GM19043 (cell line): ENCODE results near the gene IL19.
"Not testable (repeated sequence)": the region's sequence is repeated elsewhere in the genome, so short reads cannot be mapped to it uniquely, and the experiment has no call there.

Experiments
- ATAC-seq: cut with Tn5 transposase; IDR thresholded peaks from one replicate; pipeline ENCODE4 v1.9.1; 2021; ENCODE audit warnings: low read depth; ENCODE audit not compliant: unreplicated experiment

The IL19 gene

DNA sequence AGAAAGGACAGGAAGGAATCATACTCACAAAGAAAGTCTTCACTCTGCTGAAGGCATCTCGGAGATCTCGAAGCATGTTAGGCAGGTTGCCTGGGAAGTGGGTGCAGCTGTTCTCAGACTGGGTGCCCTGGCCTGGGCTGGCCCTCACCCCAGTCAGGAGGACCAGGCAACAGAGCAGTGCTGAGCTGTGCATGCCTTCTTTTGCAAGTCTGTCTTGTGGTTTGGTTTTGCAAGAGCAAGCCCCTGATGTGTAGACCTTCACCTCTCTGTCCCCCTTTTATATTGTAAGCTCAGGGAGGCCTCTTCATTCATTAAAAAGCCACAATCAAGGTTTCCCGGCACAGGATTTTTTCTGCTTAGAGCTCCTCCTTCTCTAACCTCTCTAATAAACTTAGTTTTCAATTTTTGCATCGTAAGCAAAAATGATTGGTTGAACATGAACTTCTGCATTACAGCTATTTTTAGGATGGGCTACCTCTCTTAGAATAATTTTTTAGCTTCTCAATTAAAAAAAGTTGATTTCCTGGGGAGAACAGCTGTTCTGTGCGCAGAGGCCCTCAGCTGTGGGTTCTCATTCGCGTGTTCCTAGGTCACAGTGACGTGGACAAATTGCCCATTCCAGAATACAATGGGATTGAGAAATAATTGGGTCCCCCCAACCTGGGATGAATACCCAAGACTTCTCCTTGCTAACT, 1.8 kb downstream of the IL19 start, which contains the start of gene IL10:
Gene IL10 (minus strand): TSS at position 252 of the 695 bp plus-strand sequence. CDS start 59 bp downstream, at position 193.
- no peak for ATAC-seq

DNA sequence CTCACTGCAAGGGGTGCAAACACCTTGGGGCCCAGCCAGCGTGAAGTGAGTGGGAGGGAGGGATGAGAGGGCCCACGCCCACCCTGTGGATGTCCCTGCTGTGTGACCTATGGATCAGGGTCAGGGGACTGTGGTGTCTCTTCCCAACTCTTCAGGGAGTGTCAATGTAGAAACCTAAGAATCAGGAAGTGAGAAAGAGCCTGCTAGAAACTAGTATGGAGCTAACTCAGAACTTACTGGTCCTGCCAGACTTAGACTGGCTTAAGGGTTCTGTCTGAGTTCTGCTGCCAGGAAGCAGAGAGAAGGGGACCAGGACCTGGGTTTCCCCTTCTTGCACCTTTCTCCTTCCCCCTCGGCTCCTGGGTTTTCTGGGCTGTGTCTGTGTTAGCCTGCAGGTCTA, 3.5 kb downstream of the IL19 start:
- no peak for ATAC-seq

DNA sequence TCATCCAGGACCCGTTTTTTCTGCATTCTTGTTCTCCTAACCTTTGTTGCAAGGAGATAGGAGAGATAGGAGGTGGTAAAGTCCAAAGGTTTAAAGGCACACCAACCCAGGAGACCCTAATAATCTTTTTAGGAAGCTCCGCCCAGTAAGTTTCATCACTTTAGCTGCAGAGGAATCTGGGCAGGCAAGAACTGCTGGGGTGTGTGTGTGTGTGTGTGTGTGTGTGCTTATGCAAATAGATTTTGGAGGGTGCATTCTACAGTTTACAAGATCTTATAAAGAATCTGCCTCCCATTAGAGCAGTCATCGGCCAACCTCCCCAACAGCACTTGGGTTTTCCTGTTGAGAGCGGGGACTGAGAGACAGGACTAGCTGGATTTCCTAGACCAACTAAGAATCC, 5.7 kb downstream of the IL19 start:
- no peak for ATAC-seq

DNA sequence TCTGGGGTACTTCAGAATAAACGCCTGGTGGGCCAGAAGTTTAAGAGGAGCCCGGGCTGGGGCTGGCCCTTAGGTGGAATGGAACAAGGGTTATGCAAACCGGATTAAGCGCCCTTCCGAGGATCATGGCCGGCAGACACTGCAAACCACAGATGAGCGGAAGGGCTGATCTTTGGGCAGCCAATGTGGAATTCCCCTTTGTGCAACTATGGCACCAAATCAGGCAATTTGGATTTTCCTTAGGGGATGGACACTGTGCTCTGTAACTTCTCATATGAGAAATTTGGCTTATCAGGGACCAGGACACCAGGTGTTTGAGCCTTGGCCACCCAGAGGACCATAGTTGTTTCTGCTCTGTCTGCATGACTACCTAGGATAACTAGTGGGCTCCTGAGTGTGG, 7.5 kb downstream of the IL19 start:
- no peak for ATAC-seq

DNA sequence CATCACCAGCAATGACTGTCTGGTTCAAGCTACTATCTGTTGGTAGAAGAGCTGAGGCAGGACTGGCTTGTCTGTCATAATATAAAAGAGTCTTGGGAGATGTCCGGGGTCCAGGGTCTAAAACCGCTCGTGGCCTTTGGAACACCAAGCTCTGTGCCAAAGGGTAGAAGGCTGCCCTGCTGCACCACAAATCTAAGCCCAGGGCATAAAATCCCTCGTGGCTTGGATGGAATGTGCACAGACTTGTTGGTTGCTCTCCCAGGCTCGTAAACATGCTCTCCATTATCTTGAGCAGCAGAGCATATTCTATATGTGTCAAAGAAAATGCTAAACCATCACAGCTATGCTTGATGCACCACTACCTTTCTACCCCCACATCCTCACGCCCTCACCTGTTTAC, 8.3 kb downstream of the IL19 start:
- ATAC-seq: not testable (repeated sequence)

DNA sequence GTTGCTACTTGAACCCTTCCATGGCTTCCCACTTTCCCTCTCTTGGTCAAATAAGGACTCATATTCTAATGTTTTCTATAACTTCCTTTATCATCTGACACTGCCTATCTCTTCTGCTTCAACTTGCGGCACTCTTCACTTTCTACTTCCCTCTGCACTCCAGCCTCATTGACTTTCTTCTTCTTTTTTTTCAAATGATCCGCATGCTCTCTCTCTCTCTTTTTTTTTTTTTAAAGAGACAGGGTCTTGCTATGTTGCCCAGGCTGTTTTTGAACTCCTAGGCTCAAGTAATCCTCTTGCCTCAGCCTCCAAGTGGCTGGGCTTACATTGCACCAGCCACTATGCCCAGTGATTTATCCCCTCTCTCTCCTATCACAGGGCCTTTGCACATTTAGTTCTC, 9.1 kb downstream of the IL19 start:
- ATAC-seq: no peak

DNA sequence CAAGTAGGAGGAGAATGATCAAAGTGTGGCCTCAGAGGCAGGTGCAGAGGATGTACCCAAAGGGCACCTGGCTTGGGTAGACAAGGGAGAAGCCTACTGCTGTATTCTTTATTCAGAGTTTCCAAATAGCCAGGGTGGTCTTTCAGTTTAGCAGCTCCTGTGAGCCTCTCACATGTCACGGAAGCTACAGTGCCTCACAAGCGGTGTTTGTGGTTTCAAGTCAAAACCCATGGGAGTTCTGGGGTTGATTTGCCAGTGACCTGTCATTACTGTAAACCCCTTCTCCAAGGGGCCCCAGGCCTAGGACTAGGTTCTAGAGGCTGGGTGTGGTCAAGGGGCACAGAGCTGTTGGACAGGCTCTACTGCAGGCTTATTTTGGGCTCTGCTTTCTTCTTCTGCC, 11.9 kb downstream of the IL19 start:
- peak; percentile 50 for ATAC-seq

DNA sequence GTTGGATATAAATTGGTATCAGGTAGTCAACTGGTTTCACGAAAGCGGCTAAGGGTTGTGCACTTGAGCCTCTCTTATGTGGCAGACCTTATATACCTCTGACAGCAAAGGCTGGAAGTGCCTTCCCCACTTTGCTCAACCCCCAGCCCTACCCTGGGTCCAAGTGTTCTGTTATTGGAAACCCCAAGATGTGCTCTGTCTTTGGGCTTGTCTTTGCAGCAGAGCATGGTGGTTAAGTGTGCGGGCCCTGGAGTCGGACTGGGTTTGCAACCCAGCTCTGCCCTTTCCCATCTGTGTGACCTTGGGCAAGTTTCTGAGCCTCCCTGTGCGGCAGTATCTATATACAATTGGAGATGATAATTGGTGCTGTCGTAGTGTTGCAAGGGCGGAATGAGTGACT, 12.9 kb downstream of the IL19 start:
- ATAC-seq: no peak

DNA sequence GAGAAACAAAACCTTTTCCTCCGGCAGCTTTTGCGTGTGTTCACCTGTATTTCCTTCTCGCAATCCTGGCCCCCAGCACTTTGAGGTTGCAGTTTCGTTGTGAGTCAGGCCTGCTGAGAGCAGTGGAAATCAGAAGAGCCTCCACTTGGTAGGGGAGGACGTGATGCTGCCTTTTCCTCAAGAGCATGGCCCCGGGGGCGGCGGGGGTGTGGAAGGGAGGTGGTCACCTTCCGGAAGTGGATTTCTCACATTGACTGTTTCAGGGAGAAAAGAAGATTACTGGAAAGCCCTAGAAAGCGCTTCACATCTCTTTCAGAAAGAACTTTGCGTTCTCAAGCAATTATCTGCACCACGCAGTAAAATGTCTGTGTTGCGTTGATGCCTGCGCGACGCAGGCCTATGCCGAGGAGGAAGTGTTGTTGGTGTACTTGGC, 13.9 kb downstream of the IL19 start:
- ATAC-seq: peak; percentile 71

DNA sequence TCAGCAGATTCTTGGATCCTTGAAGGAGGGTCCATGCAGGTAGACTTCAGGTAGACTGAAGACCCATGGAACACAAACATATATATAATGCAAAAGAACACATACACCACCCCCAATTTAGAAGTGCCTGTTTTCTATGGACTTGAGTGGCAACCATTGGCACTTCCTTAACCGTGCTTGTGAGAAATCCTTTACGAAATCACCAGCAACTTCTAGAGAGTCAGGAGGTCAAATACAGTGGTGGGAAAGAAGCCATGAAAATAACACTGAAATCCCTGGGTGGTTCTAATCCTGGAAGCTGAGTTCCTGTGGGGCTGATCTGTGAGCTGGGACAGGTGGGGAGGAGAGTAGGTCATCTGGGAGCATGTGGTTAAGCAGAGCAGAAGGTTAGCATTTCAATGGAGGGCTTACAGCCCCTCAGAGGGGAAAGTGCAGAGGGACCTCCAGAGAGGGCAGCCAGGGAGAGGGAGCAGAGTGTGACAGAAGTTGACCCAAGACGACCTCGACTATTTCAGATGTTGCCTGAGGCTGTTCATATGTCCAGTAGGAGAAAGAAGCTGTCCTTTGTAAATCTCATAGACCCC, 14.7 kb downstream of the IL19 start:
- ATAC-seq: no peak

DNA sequence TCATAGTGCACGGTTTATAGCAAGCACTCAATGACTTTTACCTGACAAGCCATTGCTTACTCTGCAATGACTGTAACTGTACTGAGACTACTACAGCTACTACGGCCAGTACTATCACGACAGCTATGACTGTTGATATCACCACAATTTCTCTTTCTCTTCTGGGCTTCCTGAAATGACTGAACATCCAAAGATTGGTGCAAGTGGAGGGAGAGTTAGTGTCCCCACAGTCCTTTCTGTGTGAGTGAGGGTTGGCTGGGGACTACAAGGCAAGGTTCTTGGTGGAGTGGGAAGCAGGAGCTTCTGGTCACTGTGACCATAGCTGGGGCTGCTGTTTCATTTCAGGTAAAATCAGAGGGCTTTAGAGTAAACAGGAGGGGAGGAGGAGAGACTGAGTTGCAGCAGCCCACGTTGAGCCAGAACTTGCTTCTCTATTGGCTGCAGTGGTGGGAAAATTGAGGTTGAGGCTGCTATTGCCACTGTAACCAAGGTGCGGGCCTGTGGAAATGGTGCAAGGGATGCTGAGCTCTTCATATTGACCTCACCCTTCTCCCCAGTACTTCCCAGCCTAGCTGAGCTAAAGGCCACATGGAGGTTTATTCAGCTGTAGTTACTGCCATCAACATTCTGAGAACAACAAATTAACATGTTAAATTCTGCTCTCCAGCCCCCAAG, 15.8 kb downstream of the IL19 start:
- ATAC-seq: no peak

DNA sequence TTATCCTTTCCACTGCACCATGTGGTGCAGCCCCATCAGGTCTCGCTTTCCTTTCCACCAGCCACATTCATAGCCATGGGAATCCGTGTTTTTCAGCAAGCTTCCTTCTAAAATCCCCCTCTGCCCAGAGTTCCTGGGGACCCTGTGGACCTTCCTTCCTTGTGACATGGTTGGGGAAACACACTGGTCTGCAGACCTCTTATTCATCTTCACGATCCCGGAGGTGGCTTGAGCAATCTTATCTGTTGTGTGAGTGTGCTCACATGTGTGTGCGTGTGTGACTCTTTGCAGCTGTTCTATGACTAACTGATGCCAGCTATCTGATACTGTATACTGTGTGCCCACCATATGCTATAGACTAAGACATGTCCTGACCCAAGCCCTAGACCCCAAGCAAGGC, 17.3 kb downstream of the IL19 start:
- no peak for ATAC-seq

DNA sequence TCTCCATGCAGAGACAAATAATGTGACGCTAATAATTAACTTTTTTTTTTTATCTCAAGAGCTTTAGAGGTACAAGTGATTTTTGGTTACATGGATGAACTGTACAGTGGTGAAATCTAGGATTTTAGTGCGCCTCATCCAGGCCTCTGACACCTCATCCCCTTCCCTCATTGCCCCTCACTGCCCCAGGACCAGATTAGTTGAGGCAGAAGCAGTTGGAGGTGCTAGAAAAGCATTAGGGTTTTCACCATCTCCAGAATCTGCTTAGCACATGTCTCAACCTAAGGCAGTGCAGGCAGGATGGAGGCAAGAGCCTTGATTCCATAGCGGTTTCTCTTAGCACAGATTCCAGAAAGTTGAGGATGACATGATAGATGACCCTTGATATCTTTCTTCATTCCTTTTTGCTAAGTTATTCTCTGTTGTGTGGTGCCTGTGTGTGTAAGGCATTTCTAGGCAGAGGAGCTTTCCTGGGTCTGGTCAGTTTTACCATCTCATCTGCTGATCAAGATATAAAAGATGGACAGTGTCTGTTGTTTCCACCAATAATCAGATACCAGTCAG, 18.0 kb downstream of the IL19 start:
- ATAC-seq: no peak

DNA sequence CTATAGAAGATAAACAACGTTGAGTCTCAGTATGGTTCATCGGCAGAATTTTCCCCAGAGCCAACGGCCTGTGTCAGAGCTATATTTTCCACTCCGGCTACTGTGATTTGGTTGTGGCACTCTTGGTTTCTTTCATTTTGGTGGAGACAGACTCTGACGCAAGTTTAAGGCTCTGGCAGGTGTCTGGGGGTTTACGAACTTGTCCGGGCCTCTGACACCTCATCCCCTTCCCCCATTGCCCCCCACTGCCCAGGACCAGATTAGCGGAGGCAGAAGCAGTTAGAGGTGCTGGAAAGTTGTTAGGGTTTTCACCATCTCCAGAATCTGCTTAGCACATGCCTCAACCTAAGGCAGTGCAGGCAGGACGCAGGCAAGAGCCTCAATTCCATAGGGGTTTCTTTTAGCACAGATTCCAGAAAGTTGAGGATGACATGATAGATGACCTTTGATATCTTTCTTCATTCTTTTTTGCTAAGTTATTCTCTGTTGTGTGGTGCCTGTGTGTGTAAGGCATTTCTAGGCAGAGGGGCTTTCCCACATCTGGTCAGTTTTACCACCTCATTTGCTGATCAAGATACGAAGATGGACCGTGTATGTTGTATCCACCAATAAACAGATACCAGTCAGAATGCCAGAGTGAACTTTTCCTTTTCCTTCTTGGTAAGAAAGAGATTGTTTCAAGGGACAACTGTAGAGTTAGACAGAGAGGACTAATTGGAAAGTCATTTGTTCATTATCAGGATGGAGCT, 20.1 kb downstream of the IL19 start:
- no peak for ATAC-seq

DNA sequence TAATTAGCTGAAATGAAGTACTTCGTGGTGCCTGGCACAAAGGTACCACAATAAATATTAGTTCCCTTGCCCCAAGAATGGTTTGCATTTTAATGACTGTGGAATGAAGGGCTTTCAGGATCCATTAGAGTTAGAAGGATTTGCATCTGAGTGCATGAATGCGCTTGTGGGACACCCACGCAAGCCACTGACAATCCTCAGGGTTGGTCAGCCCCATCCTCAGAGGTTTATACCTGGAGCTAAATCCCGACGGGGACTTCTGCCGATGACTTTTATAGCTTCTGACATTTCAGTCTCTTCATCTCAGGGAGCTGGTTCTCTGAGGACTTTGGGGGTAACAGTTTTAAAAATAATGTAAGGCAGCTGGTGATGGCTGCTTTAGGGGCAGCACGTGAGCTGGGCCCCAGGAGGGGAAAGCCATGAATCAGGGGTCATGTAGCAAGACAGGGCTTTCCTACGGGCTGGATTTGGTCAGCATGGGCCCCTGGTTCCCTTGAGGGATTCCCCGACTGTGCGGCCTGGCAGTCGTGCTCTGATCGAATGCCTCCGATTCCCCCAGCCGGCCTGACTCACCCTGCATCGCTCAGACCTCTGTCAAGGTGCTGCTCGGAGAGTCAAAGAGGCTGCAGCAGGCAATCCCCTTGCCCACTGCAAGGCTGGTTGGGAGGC, 22.5 kb downstream of the IL19 start:
- ATAC-seq: peak; percentile 46

DNA sequence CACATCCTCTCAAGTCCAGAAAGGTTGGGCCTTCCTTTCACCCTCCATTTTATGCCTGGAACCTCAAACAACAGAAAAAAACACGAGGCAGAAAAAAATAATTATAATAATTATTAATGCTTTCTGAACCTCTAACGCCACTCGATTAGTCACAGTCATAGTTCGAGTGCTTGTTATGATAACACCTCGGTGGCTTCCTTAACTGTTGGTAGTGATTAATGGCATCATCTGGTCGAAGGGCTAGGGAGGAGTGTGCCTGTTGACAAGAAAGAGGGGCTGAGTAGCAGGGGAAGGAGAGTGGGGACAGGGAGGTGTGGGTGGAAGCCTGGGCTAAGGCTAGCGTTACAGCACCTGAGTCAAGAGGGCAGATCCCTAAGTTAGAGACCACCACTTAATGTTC, 23.0 kb downstream of the IL19 start:
- no peak for ATAC-seq

DNA sequence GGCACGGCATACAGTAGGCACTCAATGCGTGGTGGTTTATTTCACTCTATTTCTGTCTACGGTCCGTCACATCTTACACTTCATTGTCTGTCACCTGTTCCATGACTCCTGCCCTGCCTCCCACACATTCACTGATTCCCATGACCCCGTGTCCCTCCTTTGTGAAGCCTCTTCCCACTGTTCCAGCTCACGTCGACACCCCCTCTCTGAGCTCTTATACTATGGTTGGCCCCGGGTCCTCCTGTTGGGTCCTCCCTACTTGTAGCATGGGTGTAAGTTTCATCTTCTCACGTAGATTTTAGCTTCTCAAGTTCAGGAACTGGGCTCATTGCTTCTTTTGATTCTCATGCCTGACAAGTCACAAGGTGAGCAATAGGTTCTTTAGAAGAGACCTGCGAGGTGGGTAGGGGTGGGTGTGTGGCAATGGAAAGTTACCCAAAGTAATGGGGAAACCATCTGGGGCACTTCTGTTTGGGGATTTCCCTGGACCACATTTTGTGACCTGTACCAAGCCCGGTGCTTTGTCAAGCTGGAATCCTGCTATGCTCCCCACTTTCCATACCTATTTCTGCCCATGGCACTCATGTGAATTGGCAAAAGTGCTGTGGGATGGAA, 23.8 kb downstream of the IL19 start:
- ATAC-seq: no peak

DNA sequence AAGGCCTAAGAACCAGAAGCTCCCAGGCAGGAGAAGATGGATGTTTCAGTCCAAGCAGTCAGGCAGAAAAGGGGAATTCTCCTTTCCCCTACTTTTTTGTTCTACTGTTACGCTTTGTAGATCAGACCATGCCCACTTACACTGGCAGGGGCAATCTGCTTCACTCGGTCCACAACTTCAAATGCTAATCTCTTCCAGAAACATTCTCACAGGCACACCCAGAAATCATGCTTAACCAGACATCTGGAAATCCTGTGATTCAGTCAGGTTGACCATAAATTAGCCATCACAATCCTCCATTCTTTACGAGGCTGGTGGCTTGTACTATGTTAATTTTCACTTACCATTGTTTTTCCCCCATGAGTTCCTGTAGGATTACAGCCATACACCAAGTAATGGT, 25.5 kb downstream of the IL19 start:
- ATAC-seq: no peak

DNA sequence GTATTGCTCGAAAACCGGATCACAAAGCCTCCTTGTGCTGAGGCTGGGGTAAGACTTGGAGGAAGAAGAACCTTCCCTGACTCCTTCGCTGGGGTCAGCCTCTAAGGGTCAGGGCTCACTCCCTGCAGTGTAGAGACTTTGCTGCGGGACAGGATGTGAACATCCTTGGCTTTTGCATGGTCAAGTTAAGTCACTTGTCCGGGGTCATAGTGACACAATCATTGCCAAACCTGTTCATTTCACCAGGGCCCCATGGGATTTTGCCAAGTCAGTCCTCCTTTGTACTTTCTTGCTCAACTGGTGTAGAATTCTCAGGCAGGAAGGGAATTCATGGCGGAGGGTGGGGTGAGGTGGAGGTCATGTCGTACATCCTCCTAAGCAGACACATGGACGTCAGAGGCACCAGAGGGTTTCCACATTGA, 26.4 kb downstream of the IL19 start:
- ATAC-seq: no peak
